K562 (cell line): ENCODE results near the gene BMP10. TPM values are rescaled to one million over a fixed set of nuclear protein-coding genes. Genes with fewer than 3 reads are reported as not detected.

ENCODE experiments used
- ARNT ChIP-seq, 2 experiments: fragments of 450-650 bp; IDR thresholded peaks; 2 replicates each; pipeline ENCODE4 v1.6.1; 2016; ENCODE audit warnings: mild to moderate bottlenecking in 1 of 2
- BRCA1 ChIP-seq, 2 experiments: fragments of 450-650 bp in 1 of 2; sonication (generic) in 1 of 2; formaldehyde crosslinking in 1 of 2; IDR thresholded peaks; 2 replicates each; pipeline versions ENCODE4 v1.5.0 to v1.6.1; 2017 to 2020; ENCODE audit warnings: mild to moderate bottlenecking in 1 of 2, missing genetic modification reagents in 1 of 2
- BRF2 ChIP-seq: IDR thresholded peaks from 3 replicates; pipeline ENCODE4 v1.6.1; 2011; ENCODE audit warnings: borderline replicate concordance, mild to moderate bottlenecking; ENCODE audit not compliant: insufficient read length, insufficient read depth
- CBX3 ChIP-seq, 2 experiments: IDR thresholded peaks; 1 replicate in 1 of 2; 2 replicates in 1 of 2; pipeline ENCODE4 v1.6.1; 2012; ENCODE audit warnings: inconsistent platforms in 2 of 2, low read length in 2 of 2, borderline replicate concordance in 1 of 2, control low read depth in 1 of 2
- CEBPB ChIP-seq: fragments of 450-650 bp; IDR thresholded peaks from 2 replicates; pipeline ENCODE4 v1.6.1; 2016; ENCODE audit warnings: missing genetic modification characterization, missing compliant biosample characterization
- CHCHD3 ChIP-seq: fragments of 250-450 bp; sonication (Bioruptor Pico); IDR thresholded peaks from 2 replicates; pipeline ENCODE4 v2.1.2; 2022; ENCODE audit warnings: mild to moderate bottlenecking
- DACH1 ChIP-seq: fragments of 450-650 bp; IDR thresholded peaks from 2 replicates; pipeline ENCODE4 v1.6.1; 2018; ENCODE audit not compliant: partially characterized antibody
- EZH2 ChIP-seq: IDR thresholded peaks from 2 replicates; pipeline ENCODE4 v1.6.1; 2012; ENCODE audit warnings: low read depth, mild to moderate bottlenecking, inconsistent platforms, low read length, borderline replicate concordance
- FOXA1 ChIP-seq: fragments of 450-650 bp; IDR thresholded peaks from 2 replicates; pipeline ENCODE4 v1.6.1; 2016; ENCODE audit warnings: mild to moderate bottlenecking, borderline replicate concordance
- GABPB1 ChIP-seq: sonication (generic); formaldehyde crosslinking; IDR thresholded peaks from 2 replicates; pipeline ENCODE4 v1.8.0; 2022; ENCODE audit warnings: mild to moderate bottlenecking, missing genetic modification reagents
- HDAC2 ChIP-seq: fragments of 450-650 bp; IDR thresholded peaks from 2 replicates; pipeline ENCODE4 v1.6.1; 2016; ENCODE audit warnings: mild to moderate bottlenecking
- HMG20A ChIP-seq: fragments of 450-650 bp; formaldehyde crosslinking; conservative IDR thresholded peaks from 2 replicates; pipeline ENCODE4 v1.4.0; 2020; ENCODE audit warnings: mild to moderate bottlenecking, mixed read lengths
- LCOR ChIP-seq: sonication (generic); formaldehyde crosslinking; IDR thresholded peaks from 2 replicates; pipeline ENCODE4 v1.8.0; 2022; ENCODE audit warnings: mild to moderate bottlenecking, missing genetic modification reagents
- MIER1 ChIP-seq: fragments of 450-650 bp; IDR thresholded peaks from 2 replicates; pipeline ENCODE4 v1.6.1; 2016; ENCODE audit warnings: antibody characterized with exemption, mild to moderate bottlenecking, low read depth
- MYC ChIP-seq, 2 experiments: fragments of 250-450 bp in 1 of 2; sonication (Bioruptor Pico) in 1 of 2; IDR thresholded peaks; 2 replicates each; pipeline versions ENCODE4 v1.5.1 to v1.6.1; 2012 to 2021; ENCODE audit warnings: low read depth in 2 of 2, borderline replicate concordance in 1 of 2, improper control_type of control experiment in 1 of 2, low read length in 1 of 2, mild to moderate bottlenecking in 1 of 2, moderate library complexity in 1 of 2
- NR3C1 ChIP-seq: sonication (generic); formaldehyde crosslinking; IDR thresholded peaks from 2 replicates; pipeline ENCODE4 v1.8.1; 2022; ENCODE audit warnings: missing genetic modification reagents
- PRDM10 ChIP-seq: fragments of 450-650 bp; IDR thresholded peaks from 2 replicates; pipeline ENCODE4 v1.6.1; 2018; ENCODE audit not compliant: partially characterized antibody
- RB1 ChIP-seq: fragments of 450-650 bp; IDR thresholded peaks from 2 replicates; pipeline ENCODE4 v1.6.1; 2017; ENCODE audit warnings: low read depth, mild to moderate bottlenecking
- SIN3B ChIP-seq: fragments of 450-650 bp; IDR thresholded peaks from 2 replicates; pipeline ENCODE4 v1.6.1; 2017; ENCODE audit warnings: low read depth, mild to moderate bottlenecking, moderate library complexity
- SLC30A9 ChIP-seq: fragments of 250-450 bp; sonication (Bioruptor Pico); IDR thresholded peaks from 2 replicates; pipeline ENCODE4 v1.8.0; 2022; ENCODE audit warnings: mild to moderate bottlenecking, moderate library complexity
- SP1 ChIP-seq: sonication (generic); formaldehyde crosslinking; IDR thresholded peaks from 2 replicates; pipeline ENCODE4 v1.8.1; 2022; ENCODE audit warnings: mild to moderate bottlenecking, missing genetic modification reagents
- SRSF7 ChIP-seq: fragments of 200-400 bp; formaldehyde crosslinking; optimal IDR thresholded peaks from 2 replicates; pipeline ENCODE3; 2017; ENCODE audit warnings: mild to moderate bottlenecking, low read depth, low read length
- TEAD1 ChIP-seq, 2 experiments: fragments of 450-650 bp in 1 of 2; sonication (generic) in 1 of 2; formaldehyde crosslinking; IDR thresholded peaks; 2 replicates each; pipeline versions ENCODE4 v1.4.0 to v1.8.0; 2020 to 2022; ENCODE audit warnings: mild to moderate bottlenecking in 2 of 2, missing genetic modification reagents in 1 of 2
- ZNF239 ChIP-seq: fragments of 250-450 bp; sonication (Bioruptor Pico); IDR thresholded peaks from 2 replicates; pipeline ENCODE4 v1.4.0; 2020; ENCODE audit warnings: mild to moderate bottlenecking
- ZNF766 ChIP-seq: fragments of 200-800 bp; sonication (Bioruptor generic); conservative IDR thresholded peaks from 2 replicates; pipeline ENCODE4 v1.6.1; 2016; ENCODE audit warnings: missing genetic modification characterization, missing compliant biosample characterization
- ZNF830 ChIP-seq: fragments of 250-450 bp; sonication (Bioruptor Pico); IDR thresholded peaks from 2 replicates; pipeline ENCODE4 v1.5.0; 2021; ENCODE audit warnings: mild to moderate bottlenecking
- polyA plus RNA-seq, 8 experiments: library from polyadenylated mRNA; depleted of rRNA in 4 of 8; stranded (reverse) in 5 of 8; unstranded in 3 of 8; fragments of >200 nt; fragmentation: Nextera tagmentation in 2 of 8; fragmentation: Illumina TruSeq in 1 of 8; extraction: Ambion mirVana in 2 of 8; extraction: Trizol in 1 of 8; gene quantifications; 2 replicates each; pipeline versions ENCODE4 v1.2.1 to v1.2.3, GENCODE V29; 2011 to 2014; ENCODE audit warnings: inconsistent platforms in 1 of 8, missing spikeins in 1 of 8
- total RNA-seq, 7 experiments: library from RNA; depleted of rRNA in 6 of 7; stranded (reverse); fragments of >200 nt in 6 of 7; fragmentation: Illumina TruSeq in 2 of 7; extraction: Trizol in 2 of 7; gene quantifications; 2 replicates each; pipeline versions ENCODE4 v1.2.1 to v1.2.3, GENCODE V29; 2011 to 2021; ENCODE audit warnings: low replicate concordance in 1 of 7

The BMP10 gene
- total and polyA plus RNA-seq, 9 of the 15 experiments (the other 6 are each of a cell fraction or from before 2014, with no cell fraction given), result 0.11 to 0.91 (median 0.43) TPM

- TF ChIP-seq PRDM10 (no peak), EZH2 (no peak), DACH1 (peak; percentile 42), SLC30A9 (no peak), FOXA1 (no peak), CEBPB (no peak), NR3C1 (no peak), SIN3B (no peak), CBX3 (IDR thresholded peaks at IDR 0.05; ENCODE audit: borderline replicate concordance in 1 of 2, low read length in 2 of 2) (no peak), TEAD1 (CRISPR knock-in tag; IDR thresholded peaks at IDR 0.05) (0 out of 4 replicates have a peak, but pooled peaks of 1 of the 2 experiments have one; percentile 55), SP1 (no peak), HDAC2 (0 out of 2 replicates have a peak, but pooled peaks have one; percentile 63), ARNT (IDR thresholded peaks at IDR 0.05) (peak in 1 of 2 experiments; percentile 39; a peak in 1 of 4 replicates), LCOR (CRISPR knock-in tag) (0 out of 2 replicates have a peak, but pooled peaks have one; percentile 16), CHCHD3 (CRISPR knock-in tag) (no peak), BRF2 (no peak), ZNF766 (CRISPR knock-in tag) (peak; percentile 95), MYC (IDR thresholded peaks at IDR 0.05; ENCODE audit: low read depth, low read length) (no peak), MYC (CRISPR knock-in tag; IDR thresholded peaks at IDR 0.05; ENCODE audit: borderline replicate concordance, low read depth) (no peak), GABPB1 (no peak), BRCA1 (IDR thresholded peaks at IDR 0.05) (no peak), BRCA1 (CRISPR knock-in tag; IDR thresholded peaks at IDR 0.05) (no peak), HMG20A (CRISPR knock-in tag) (no peak), SRSF7 (no peak), ZNF830 (CRISPR knock-in tag) (no peak), RB1 (no peak), ZNF239 (no peak), MIER1 (no peak)
Observed at GRCh38 chr2:68878071-68878711, 7.0 kb upstream of the BMP10 start (continued).
